ENCODE measurements around the gene SOX12.

The SOX12 gene

GRCh38 chr20:366719-367485 is 41.5 kb downstream of the SOX12 start:
- Histone ChIP-seq H3K4me2 (ENCODE audit: low read depth, low read length, poor library complexity, severe bottlenecking) (no peak overlapping the region), H3K9ac (ENCODE audit: low read length) (no peak overlapping the region), H3F3A (ENCODE audit: insufficient read depth) (no peaks in the 10 kb centered on the region), H3K9me2 (replicated peaks; ENCODE audit: insufficient read depth, low read length) (no peaks in the 10 kb centered on the region), H3K27ac (ENCODE audit: low read depth, low read length) (no peak overlapping the region), H2AFZ (ENCODE audit: low read depth, low read length, severe bottlenecking) (no peak overlapping the region), H4K20me1 (ENCODE audit: low read depth, low read length) (no peaks in the 10 kb centered on the region), H3K4me3 (ENCODE audit: insufficient read depth, low read length, poor library complexity, severe bottlenecking) (no peak overlapping the region), H3K9me3 (ENCODE audit: insufficient read depth, low read length) (no peaks in the 10 kb centered on the region), H3K36me3 (ENCODE audit: low read length) (no peaks in the 10 kb centered on the region), H3K79me2 (ENCODE audit: insufficient read depth, low read length) (no peaks in the 10 kb centered on the region), H3K27me3 (ENCODE audit: low read length) (no peaks in the 10 kb centered on the region)
- no peak for TF ChIP-seq CTCF (IDR thresholded peaks at IDR 0.05; ENCODE audit: insufficient read depth, low read length, poor library complexity, severe bottlenecking)
- no peak for TF ChIP-seq EZH2phosphoT487 (conservative IDR thresholded peaks at IDR 0.05; ENCODE audit: low read length)

- Histone ChIP-seq H3K9ac (ENCODE audit: low read length) (no peak overlapping the region), H3K27ac (ENCODE audit: low read depth, low read length) (no peak overlapping the region), H3K27me3 (ENCODE audit: low read length) (no peaks in the 10 kb centered on the region), H3K4me3 (ENCODE audit: insufficient read depth, low read length, poor library complexity, severe bottlenecking) (no peak overlapping the region), H3K79me2 (ENCODE audit: insufficient read depth, low read length) (no peaks in the 10 kb centered on the region), H3K9me2 (replicated peaks; ENCODE audit: insufficient read depth, low read length) (no peaks in the 10 kb centered on the region), H3K36me3 (ENCODE audit: low read length) (no peaks in the 10 kb centered on the region), H3F3A (ENCODE audit: insufficient read depth) (no peaks in the 10 kb centered on the region), H3K4me2 (ENCODE audit: low read depth, low read length, poor library complexity, severe bottlenecking) (no peak overlapping the region), H2AFZ (ENCODE audit: low read depth, low read length, severe bottlenecking) (no peak overlapping the region), H4K20me1 (ENCODE audit: low read depth, low read length) (no peaks in the 10 kb centered on the region), H3K9me3 (ENCODE audit: insufficient read depth, low read length) (no peaks in the 10 kb centered on the region)
- TF ChIP-seq EZH2phosphoT487 (conservative IDR thresholded peaks at IDR 0.05; ENCODE audit: low read length) (no peak), CTCF (IDR thresholded peaks at IDR 0.05; ENCODE audit: insufficient read depth, low read length, poor library complexity, severe bottlenecking) (no peak)
Measured at GRCh38 chr20:367486-367887, 42.1 kb downstream of the SOX12 start.

- Histone ChIP-seq H3K27me3 (ENCODE audit: low read length) (no peaks in the 10 kb centered on the region), H4K20me1 (ENCODE audit: low read depth, low read length) (no peaks in the 10 kb centered on the region), H2AFZ (ENCODE audit: low read depth, low read length, severe bottlenecking) (no peak overlapping the region), H3K36me3 (ENCODE audit: low read length) (no peaks in the 10 kb centered on the region), H3K9me3 (ENCODE audit: insufficient read depth, low read length) (no peaks in the 10 kb centered on the region), H3K4me3 (ENCODE audit: insufficient read depth, low read length, poor library complexity, severe bottlenecking) (no peak overlapping the region), H3K27ac (ENCODE audit: low read depth, low read length) (no peak overlapping the region), H3F3A (ENCODE audit: insufficient read depth) (no peaks in the 10 kb centered on the region), H3K4me2 (ENCODE audit: low read depth, low read length, poor library complexity, severe bottlenecking) (no peak overlapping the region), H3K79me2 (ENCODE audit: insufficient read depth, low read length) (no peaks in the 10 kb centered on the region), H3K9ac (ENCODE audit: low read length) (no peak overlapping the region), H3K9me2 (replicated peaks; ENCODE audit: insufficient read depth, low read length) (no peaks in the 10 kb centered on the region)
- no peak for TF ChIP-seq CTCF (IDR thresholded peaks at IDR 0.05; ENCODE audit: insufficient read depth, low read length, poor library complexity, severe bottlenecking)
- TF ChIP-seq EZH2phosphoT487 (conservative IDR thresholded peaks at IDR 0.05; ENCODE audit: low read length) = no peak
Measured at GRCh38 chr20:368915-369314, 43.6 kb downstream of the SOX12 start.
